ENCODE data around the gene HOXB5.

- TF ChIP-seq PATZ1 (CRISPR knock-in tag; IDR thresholded peaks at IDR 0.05; ENCODE audit: borderline replicate concordance), result no peak
- TF ChIP-seq ZFP3 (CRISPR knock-in tag; IDR thresholded peaks at IDR 0.05), result no peak
- no peak for TF ChIP-seq ZFP30 (CRISPR knock-in tag; IDR thresholded peaks at IDR 0.05)
- no peak for TF ChIP-seq SNAI2 (CRISPR knock-in tag; IDR thresholded peaks at IDR 0.05)
These were observed 44.0 kb upstream of the HOXB5 start for GRCh38 chr17:48637323-48638260.
